SH-SY5Y (cell line): Measurements from ENCODE around the gene NPIPB2.

Experiments used
- GATA2 ChIP-seq: IDR thresholded peaks from 2 replicates; pipeline ENCODE4 v1.6.1; 2011; ENCODE audit warnings: mild to moderate bottlenecking, low read depth, low read length
- GATA3 ChIP-seq: IDR thresholded peaks from 2 replicates; pipeline ENCODE4 v1.6.1; 2011; ENCODE audit warnings: low read depth, mild to moderate bottlenecking, low read length, moderate library complexity

- TF ChIP-seq GATA3 (no peak), GATA2 (no peak)
These were observed 45.2 kb downstream of the NPIPB2 start for GRCh38 chr16:11896486-11897176.
